Ovary (tissue), 3 donors: ENCODE results near the gene ARHGEF28.

ENCODE experiments used
- CTCF ChIP-seq, 3 donors: fragments of 450-650 bp in 2 of 3; fragments of 200-600 bp in 1 of 3; IDR thresholded peaks; one replicate each; pipeline versions ENCODE4 v1.5.1 to v1.8.0; 2016 to 2022; ENCODE audit warnings: antibody characterized with exemption in 3 of 3, mild to moderate bottlenecking in 1 of 3
- EP300 ChIP-seq: sonication (generic); formaldehyde crosslinking; IDR thresholded peaks from one replicate; pipeline ENCODE4 v1.6.1; 2017; ENCODE audit warnings: antibody characterized with exemption
- donor health status: DM: no; HTN: no; CAD: no.

- TF ChIP-seq EP300 (no peak), CTCF (IDR thresholded peaks at IDR 0.05) (no peak)
These were observed 320.3 kb downstream of the ARHGEF28 start for GRCh38 chr5:73946278-73946677.
